ENCODE data around the gene GARNL3.

- no peak for TF ChIP-seq CTCF (conservative IDR thresholded peaks at IDR 0.05; ENCODE audit: low read depth in 2 of 2)
- no peak for TF ChIP-seq JUNB (IDR thresholded peaks at IDR 0.05; ENCODE audit: unreplicated experiment)
- no peak for TF ChIP-seq ZNF331 (CRISPR knock-in tag; IDR thresholded peaks at IDR 0.05; ENCODE audit: low read depth)
- no peak for TF ChIP-seq POLR2AphosphoS5 (IDR thresholded peaks at IDR 0.05; ENCODE audit: low read depth)
- TF ChIP-seq EZH2 (IDR thresholded peaks at IDR 0.05; ENCODE audit: low read depth, unreplicated experiment) = no peak
- TF ChIP-seq ETS1 (IDR thresholded peaks at IDR 0.05) = no peak
- no peak for TF ChIP-seq EZH2phosphoT487 (IDR thresholded peaks at IDR 0.05; ENCODE audit: unreplicated experiment)
- no peak for TF ChIP-seq STAT1 (IDR thresholded peaks at IDR 0.05; ENCODE audit: unreplicated experiment)
- TF ChIP-seq REST (IDR thresholded peaks at IDR 0.05; ENCODE audit: unreplicated experiment) = no peak
- TF ChIP-seq CREB1 (CRISPR knock-in tag; IDR thresholded peaks at IDR 0.05; ENCODE audit: low read depth) = no peak
These were observed 16.5 kb downstream of the GARNL3 start for GRCh38 chr9:127280880-127281660.
